DND-41 (cell line): ENCODE measurements around the gene MCF2L2.

Experiments used
- CTCF ChIP-seq: IDR thresholded peaks from 2 replicates; pipeline ENCODE4 v1.5.1; 2012; ENCODE audit warnings: borderline replicate concordance, low read length, moderate library complexity, mild to moderate bottlenecking; ENCODE audit not compliant: poor library complexity, severe bottlenecking; ENCODE audit errors: extremely low read depth
- EZH2 ChIP-seq: IDR thresholded peaks from 3 replicates; pipeline ENCODE4 v1.6.1; 2012; ENCODE audit warnings: borderline replicate concordance, low read depth, mild to moderate bottlenecking, moderate library complexity, low read length, inconsistent platforms; ENCODE audit not compliant: severe bottlenecking

GRCh38 chr3:183370391-183370790 is 58.0 kb downstream of the MCF2L2 start:
- no peak for TF ChIP-seq CTCF
- TF ChIP-seq EZH2, result no peak
